MG63 (cell line): ENCODE measurements around the gene FAR2. TPM values are rescaled to one million over a fixed set of nuclear protein-coding genes. Genes with fewer than 3 reads are reported as not detected.
"Not testable (repeated sequence)": the region's sequence is repeated elsewhere in the genome, so short reads cannot be mapped to it uniquely, and the experiment has no call there.

Source experiments
- DNase-seq: peaks from one replicate; pipeline ENCODE4 v3.0.0-alpha.2; 2020
- H3K27me3 ChIP-seq: fragments of 250-450 bp; sonication (Bioruptor Pico); 2 replicates; pipeline ENCODE4 v1.5.1; 2020; ENCODE audit warnings: mild to moderate bottlenecking, moderate library complexity
- H3K36me3 ChIP-seq: fragments of 250-450 bp; sonication (Bioruptor Pico); 2 replicates; pipeline ENCODE4 v1.5.1; 2020; ENCODE audit warnings: mild to moderate bottlenecking, moderate library complexity
- H3K4me3 ChIP-seq: fragments of 250-450 bp; sonication (Bioruptor Pico); 2 replicates; pipeline ENCODE4 v1.5.1; 2020; ENCODE audit warnings: mild to moderate bottlenecking, moderate library complexity
- H3K9me3 ChIP-seq: fragments of 250-450 bp; sonication (Bioruptor Pico); 2 replicates; pipeline ENCODE4 v1.5.1; 2020; ENCODE audit warnings: mild to moderate bottlenecking, moderate library complexity
- total RNA-seq: library from RNA; depleted of rRNA; stranded (reverse); fragments of >200 nt; shearing (Covaris generic); gene quantifications from 2 replicates; pipeline ENCODE4 v1.2.3, GENCODE V29; 2014; ENCODE audit warnings: low replicate concordance

The FAR2 gene
- total RNA-seq, 1 experiment from 2014 or later: 19.5 TPM

DNA sequence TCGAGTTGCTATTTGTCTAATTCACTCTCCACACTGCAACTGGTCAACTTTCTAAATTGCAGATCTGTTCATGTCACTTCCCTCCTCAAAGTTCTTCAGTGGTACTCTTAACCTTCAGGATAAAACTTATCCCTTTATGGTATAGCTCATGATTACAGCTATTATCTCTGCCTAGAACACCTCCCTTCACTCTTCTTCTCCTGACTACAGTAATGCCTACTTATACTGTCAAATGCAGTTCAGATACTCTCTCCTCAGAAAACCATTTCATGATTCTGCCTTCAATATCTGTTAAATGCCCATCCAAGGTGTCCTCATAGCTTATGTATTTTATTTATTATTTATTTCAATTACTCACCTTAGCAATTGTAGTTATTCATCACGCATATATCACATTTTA lies 85.5 kb downstream of the FAR2 start:
- DNase-seq: no peak
- Histone ChIP-seq H3K4me3 (no peak overlapping the region), H3K9me3 (peaks cover under 1% of the 10 kb centered on the region; the same call in 1 of the 2 replicates), H3K27me3 (no peaks in the 10 kb centered on the region), H3K36me3 (peaks cover 5% of the 10 kb centered on the region; the same call in 1 of the 2 replicates)

DNA sequence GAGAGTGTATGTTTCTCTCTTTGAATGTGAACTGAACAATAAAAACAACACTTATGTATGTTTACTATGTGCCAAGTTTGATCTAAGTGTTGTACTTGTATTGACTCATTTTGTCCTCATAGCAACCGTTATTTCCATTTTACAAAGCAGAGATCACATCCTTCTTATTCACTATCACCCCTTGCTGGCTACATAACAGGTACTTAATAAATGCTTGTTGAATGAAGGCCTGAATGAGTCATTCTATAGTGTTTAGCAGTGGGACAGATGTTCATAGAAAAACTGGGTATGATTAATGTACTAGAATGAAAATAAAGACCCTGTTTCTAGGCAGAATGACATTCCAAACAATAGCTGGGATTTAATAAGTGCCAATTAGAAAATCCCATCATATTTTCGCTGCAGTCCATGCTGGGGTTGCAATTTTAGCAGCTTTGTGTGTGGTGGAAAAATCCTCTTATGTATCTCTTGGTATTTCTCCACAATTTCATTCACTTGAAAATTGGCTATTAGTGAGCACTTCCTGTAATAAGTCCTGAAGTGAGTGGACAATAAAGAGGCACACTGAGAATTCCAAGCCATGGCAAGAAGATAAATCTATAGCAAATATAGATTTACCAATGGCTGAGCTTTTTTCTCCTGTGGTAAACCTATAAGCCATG lies 86.0 kb downstream of the FAR2 start:
- H3K36me3 ChIP-seq: no peaks in the 10 kb centered on the region
- no peak for DNase-seq
- no peaks in the 10 kb centered on the region for H3K9me3 ChIP-seq
- no peak overlapping the region for H3K4me3 ChIP-seq
- H3K27me3 ChIP-seq: no peaks in the 10 kb centered on the region

DNA sequence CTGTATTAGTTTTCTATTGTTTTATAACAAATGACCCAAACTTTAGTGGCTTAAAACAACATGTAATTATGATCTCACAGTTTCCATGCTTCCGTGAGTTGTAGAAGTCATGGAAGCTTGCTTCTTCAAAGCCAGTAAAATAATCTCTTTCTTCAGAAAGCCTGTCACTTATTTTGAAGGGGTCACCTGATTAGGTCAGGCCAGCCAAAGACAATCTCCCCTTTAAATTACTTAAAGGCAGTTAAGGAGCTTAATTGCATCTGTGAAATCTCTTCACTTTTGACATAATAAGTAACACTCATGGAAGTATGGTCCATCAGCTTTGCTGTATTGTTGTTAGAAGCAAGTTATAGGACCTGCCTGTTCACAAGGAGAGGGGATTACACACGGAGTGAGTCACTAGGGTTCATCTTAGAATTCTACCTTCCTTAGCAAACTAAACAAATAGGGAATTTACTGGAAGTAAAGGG lies 89.8 kb downstream of the FAR2 start:
- no peak overlapping the region for H3K4me3 ChIP-seq
- H3K9me3 ChIP-seq: no peaks in the 10 kb centered on the region
- DNase-seq: no peak
- H3K36me3 ChIP-seq: no peaks in the 10 kb centered on the region
- no peaks in the 10 kb centered on the region for H3K27me3 ChIP-seq

DNA sequence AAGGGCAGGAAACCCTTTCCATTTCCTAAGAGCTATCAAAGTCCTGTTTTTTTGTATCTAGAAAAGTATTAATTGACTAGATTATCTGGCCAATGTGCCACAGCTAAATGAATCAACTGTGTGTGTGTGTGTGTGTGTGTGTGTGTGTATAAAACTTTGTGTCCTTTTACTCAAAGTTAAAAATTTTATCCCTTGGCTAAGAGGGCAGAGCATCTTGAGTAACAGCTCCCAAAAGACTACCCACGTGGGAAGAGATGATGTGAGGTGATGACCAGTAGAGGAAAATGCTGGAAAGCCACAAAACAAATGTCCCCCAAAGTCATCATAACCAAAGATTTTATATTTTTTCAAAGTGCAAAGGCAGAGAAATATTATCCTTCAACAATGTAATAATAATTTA lies 90.3 kb downstream of the FAR2 start:
- Histone ChIP-seq H3K4me3 (no peak overlapping the region), H3K27me3 (no peaks in the 10 kb centered on the region), H3K9me3 (no peaks in the 10 kb centered on the region), H3K36me3 (no peaks in the 10 kb centered on the region)
- no peak for DNase-seq

DNA sequence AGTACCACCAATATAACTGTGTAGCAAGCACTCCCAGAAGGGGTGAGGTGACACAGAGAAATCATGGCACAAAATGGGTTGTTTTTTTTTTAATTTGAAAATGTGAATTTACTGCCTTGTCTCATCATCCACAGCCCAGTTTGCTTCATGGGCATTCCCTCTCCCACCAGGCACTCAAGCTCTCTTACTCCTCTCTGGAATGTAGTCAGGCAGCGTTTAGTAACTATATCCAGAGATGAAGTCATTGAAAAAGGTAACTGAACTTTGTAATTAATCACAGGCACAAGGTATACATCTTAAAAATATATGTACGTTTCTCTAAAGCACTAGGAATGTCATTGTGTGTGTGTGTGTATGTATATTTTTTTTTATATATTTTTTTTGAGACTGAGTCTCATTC lies 91.4 kb downstream of the FAR2 start:
- DNase-seq: no peak
- Histone ChIP-seq H3K27me3 (no peaks in the 10 kb centered on the region), H3K4me3 (no peak overlapping the region), H3K9me3 (no peaks in the 10 kb centered on the region), H3K36me3 (no peaks in the 10 kb centered on the region)

DNA sequence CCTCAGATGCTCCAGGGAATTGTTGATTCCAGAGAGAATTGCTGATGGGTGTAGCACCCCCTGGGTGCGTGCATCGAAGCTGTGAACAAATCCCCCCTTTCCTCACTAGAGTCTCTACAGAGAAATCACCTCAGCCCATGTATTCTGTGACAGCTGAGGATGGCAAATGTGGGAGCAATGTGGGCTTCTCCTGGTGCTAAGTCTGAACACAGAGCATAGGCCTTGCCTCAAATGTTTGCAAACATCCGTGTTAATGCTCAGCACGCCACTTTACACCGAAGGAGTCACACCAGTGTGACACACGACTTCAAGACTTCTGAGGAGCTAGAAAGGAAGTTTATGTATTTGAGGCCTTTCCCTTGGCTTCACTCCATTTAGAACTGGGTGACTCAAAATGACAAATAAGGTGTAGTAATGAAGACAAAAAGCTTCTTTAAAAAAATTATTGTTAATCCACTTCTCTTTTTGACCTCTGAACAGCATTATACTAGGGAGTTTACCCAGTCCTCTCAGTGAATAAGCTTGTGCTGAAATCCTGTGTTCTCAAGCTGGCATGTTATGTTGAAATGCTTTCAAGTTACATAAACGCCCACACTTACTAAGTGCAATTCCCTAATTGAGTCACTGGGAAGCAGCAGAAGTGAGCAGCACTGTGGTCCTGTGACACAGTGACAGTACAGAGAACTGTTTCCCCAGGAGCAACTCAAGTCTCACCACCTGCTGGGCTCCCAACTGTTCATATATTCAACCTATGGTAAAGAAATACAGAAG lies 92.9 kb downstream of the FAR2 start:
- Histone ChIP-seq H3K27me3 (no peaks in the 10 kb centered on the region), H3K4me3 (no peak overlapping the region), H3K36me3 (no peaks in the 10 kb centered on the region), H3K9me3 (no peaks in the 10 kb centered on the region)
- peak; percentile 57 for DNase-seq

DNA sequence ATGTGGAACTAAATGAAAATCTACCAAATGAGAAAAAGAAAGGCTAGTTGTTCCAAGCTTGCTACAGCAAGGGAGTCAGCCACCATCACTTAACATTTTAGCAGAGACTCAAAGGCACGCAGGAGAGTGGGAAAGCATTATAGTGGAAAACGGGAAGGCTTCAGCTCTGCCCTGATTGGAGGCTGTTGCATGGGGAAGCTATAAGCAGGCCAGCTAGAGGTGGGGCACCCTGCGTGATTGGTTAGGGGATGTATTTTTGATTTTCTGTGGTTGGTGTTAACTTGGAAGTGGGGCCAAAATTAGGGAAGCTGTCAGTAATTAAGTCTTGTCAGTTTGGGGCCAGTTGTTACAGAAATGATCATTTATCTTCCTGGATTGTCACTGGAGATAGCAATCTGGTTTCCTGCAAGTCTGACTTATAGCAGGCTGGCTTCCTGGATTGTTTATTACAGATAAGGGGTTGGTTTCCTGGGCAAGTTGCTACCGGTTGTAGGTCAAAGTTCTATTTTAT lies 93.9 kb downstream of the FAR2 start:
- DNase-seq: no peak
- no peak overlapping the region for H3K4me3 ChIP-seq
- no peaks in the 10 kb centered on the region; the same call in 1 of the 2 replicates for H3K9me3 ChIP-seq
- H3K36me3 ChIP-seq: no peaks in the 10 kb centered on the region
- no peaks in the 10 kb centered on the region for H3K27me3 ChIP-seq

DNA sequence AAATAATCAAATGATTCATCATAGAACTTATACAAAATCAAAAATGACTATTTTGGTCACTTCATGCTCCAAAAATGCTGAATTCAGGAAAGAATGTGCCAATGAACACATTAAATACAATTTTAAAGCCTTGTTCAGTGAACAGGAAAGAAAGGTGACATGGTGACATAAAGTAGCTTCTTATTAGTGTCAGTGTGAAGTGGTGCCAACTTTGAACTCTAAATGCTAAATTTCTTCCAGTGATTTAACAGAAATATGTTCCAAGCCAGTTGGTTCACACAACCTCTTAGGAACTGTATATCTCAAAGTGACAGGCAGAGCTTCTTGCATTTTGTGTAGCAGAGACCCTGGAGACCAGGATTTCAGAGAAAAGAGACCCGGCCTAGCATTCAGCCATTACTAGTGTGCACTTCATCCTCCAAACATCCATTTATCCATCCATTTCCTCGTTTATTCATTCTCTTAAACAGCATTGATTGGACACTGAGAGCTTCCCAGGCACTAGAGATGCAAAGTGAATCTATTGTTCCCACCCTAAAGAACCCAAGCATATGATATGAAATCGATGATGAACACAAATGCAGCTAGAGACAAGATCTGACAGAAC lies 95.2 kb downstream of the FAR2 start:
- no peaks in the 10 kb centered on the region for H3K27me3 ChIP-seq
- no peak overlapping the region for H3K4me3 ChIP-seq
- H3K9me3 ChIP-seq: no peaks in the 10 kb centered on the region; the same call in 1 of the 2 replicates
- no peaks in the 10 kb centered on the region for H3K36me3 ChIP-seq
- no peak for DNase-seq

DNA sequence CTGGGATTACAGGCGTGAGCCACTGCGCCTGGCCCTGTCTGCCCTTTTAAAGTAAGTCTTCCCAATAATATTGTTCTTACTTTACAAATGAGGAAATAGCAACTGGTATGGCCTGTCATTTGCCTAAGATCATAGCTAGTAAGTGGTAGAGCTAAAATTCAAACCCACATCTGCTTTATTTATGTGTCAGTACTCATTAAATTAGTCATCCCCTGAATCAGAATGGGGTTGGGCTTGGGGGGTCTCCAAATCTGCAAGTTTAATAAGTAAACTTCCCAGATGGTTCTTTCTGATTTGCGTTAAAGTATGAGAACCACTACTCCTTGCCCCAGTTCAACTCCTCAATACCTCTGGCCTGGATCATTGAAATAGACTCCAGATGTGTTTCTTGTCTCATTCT lies 96.2 kb downstream of the FAR2 start:
- Histone ChIP-seq H3K36me3 (no peaks in the 10 kb centered on the region), H3K4me3 (no peak overlapping the region), H3K9me3 (no peaks in the 10 kb centered on the region; the same call in 1 of the 2 replicates), H3K27me3 (no peaks in the 10 kb centered on the region)
- DNase-seq: peak; percentile 75

DNA sequence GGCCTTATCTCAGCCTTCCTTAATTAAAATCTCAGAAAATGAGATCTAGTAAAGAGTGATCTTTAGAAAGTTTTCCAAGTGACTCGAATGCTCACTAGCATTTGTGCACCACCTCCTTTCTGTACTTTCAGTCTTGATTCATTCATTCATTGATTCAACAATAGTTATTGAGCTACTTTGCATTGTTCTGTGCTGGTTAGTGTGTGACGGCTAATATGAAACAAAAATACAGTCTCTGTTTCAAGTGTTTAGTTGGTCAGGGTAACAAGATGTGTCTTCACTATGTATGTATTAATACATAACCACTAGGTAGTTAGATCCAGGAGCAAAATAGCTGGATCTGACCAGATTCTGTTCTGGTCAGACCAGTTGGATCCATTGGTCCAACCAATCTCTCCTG lies 100.9 kb downstream of the FAR2 start:
- no peaks in the 10 kb centered on the region for H3K27me3 ChIP-seq

DNA sequence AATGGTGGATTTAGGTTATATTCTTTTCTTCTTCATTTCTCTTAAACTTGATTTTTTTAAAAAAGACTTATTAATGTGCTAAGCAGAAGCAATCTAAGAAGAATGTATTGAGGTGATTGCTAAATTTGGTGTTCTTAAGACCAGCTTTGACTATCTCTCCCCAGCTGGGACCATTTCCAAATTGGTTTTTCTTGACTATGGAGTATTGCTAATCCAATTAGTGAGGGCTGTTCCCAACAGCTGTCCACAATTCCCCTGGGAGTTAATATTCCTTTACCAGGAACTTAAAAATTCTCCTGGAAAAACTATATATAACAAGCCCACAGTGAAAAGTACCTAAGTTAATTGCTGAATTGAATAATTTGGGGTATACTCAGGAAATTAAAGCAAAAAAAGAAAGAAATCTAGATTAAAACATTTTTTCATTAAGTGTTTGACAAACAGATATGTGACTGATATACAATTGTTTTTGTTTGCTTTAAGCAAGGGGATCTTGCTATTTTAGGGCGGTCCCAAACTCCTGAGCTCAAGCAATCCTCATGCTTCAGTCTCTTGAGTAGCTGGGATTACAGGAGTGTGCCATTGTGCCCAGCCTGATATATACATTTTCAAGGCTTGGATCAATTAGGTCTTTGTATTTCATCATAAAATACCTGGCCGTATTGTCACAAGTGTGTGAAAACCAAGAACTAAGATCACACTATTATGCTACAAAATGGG lies 105.0 kb downstream of the FAR2 start:
- H3K27me3 ChIP-seq: no peaks in the 10 kb centered on the region
- H3K36me3 ChIP-seq: peaks cover 8% of the 10 kb centered on the region; the same call in 1 of the 2 replicates
- no peak for DNase-seq
- H3K4me3 ChIP-seq: no peak overlapping the region
- peaks cover 2% of the 10 kb centered on the region; the same call in 1 of the 2 replicates for H3K9me3 ChIP-seq

More for the DNA sequence above, 100.9 kb downstream of the FAR2 start:
- H3K36me3 ChIP-seq: no peaks in the 10 kb centered on the region
- no peak overlapping the region for H3K4me3 ChIP-seq
- DNase-seq: no peak
- H3K9me3 ChIP-seq: no peaks in the 10 kb centered on the region; the same call in 1 of the 2 replicates

DNA sequence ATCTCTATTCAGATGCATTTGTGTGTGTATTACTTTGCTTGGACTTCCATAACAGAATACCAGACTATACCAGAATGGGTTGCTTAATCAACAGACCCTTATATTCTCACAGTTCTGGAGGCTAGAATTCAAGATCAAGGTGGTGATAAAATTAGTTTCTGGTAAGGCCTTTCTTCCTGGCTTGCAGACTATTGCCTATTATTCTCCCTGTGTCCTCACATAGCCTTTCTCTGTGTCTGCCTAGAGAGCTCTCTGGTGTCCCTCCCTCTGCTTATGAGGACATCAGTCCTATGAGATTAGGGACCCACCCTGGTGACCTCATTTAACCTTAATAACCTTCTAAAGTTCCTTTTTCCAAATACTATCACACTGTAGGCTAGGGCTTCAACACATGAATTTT lies 106.0 kb downstream of the FAR2 start:
- Histone ChIP-seq H3K9me3 (peaks cover 2% of the 10 kb centered on the region), H3K27me3 (no peaks in the 10 kb centered on the region), H3K36me3 (peaks cover 12% of the 10 kb centered on the region), H3K4me3 (no peak overlapping the region)
- DNase-seq: no peak

DNA sequence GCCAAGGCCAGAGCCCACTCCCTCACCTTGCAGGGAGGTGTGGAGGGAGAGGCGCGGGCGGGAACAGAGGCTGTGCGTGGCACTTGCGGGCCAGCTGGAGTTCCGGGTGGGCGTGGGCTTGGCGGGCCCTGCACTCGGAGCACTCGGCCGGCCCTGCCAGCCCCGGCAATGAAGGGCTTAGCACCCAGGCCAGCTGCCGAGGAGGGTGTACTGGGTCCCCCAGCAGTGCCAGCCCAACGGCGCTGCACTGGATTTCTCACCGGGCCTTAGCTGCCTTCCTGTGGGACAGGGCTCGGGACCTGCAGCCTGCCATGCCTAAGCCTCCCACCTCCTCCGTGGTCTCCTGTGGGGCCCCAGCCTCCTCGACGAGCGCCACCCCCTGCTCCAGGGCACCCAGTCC lies 107.5 kb downstream of the FAR2 start:
- peaks cover 12% of the 10 kb centered on the region for H3K9me3 ChIP-seq
- H3K36me3 ChIP-seq: peaks cover 24% of the 10 kb centered on the region
- no peaks in the 10 kb centered on the region for H3K27me3 ChIP-seq
- no peak overlapping the region for H3K4me3 ChIP-seq
- no peak for DNase-seq

DNA sequence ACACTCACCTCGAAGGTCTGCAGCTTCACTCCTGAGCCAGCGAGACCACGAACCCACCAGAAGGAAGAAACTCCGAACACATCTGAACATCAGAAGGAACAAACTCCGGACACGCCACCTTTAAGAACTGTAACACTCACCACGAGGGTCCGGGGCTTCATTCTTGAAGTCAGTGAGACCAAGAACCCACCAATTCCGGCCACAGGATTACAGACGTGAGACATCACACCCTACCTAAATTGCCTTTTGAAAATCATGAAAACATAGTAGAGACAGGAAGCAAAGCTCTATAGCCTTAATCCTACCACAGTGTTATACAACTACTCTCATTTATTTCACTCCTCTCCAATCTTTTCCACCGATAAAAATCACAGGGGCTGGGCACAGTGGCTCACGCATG lies 108.6 kb downstream of the FAR2 start:
- not testable (repeated sequence) for DNase-seq, H3K4me3 ChIP-seq, H3K27me3 ChIP-seq
- Histone ChIP-seq H3K9me3 (peaks cover 20% of the 10 kb centered on the region), H3K36me3 (peaks cover 29% of the 10 kb centered on the region)

DNA sequence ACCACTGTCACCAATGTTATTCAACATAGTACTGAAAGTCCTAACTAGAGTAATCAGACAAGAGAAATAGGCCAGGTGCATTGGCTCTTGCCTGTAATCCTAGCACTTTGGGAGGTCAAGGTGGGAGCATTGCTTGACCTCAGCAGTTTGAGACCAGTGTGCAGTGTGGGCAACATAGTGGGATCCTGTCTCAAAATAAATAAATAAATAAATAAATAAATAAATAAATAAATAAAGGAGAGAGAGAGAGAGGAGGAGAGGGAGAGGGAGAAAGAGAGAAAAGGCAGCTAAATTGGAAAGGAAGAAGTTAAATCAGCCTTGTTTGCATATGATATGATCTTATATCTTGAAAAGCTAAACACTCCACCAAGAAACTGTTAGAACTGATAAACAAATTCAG lies 115.3 kb downstream of the FAR2 start:
- no peaks in the 10 kb centered on the region for H3K27me3 ChIP-seq
- H3K4me3 ChIP-seq: no peak overlapping the region
- H3K9me3 ChIP-seq: peaks cover 36% of the 10 kb centered on the region
- peaks cover 22% of the 10 kb centered on the region for H3K36me3 ChIP-seq
- no peak for DNase-seq

DNA sequence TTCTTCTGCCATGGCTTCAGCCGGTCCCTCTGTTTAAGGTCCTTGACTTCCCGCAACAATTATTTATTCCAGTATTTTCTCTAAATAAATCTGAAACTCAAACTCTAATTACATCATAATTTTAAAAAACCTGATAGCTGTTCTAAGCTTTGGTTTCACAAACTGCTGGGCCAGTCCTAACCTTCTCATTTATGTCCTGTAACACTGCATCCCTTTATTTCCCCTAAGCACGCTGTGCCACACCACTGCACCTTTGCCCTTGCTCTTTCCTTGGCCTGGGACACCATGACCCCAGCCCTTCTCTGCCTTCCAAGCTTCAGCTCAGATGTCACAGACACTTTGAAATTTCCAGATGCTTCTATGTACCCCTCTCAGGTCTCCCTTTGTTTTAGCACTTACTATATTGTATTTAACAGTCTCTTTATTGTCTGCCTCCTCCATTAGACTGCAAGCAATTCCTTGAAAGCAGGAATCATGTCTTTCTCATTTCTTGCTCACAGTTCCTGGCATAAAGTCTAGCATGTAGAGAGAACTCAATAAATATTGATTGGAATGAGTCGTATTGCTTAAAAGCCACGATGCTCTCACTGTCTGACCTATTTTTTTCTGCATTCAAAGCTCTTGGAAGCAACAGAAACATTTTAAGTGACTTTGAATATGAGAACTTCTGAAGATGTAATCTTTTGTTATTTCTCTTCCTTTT lies 120.8 kb downstream of the FAR2 start:
- Histone ChIP-seq H3K36me3 (peaks cover 15% of the 10 kb centered on the region), H3K9me3 (no peaks in the 10 kb centered on the region; the same call in 1 of the 2 replicates), H3K4me3 (no peak overlapping the region), H3K27me3 (no peaks in the 10 kb centered on the region)
- no peak for DNase-seq
